Measurements from ENCODE around the gene OPRD1.
"Not testable (repeated sequence)": the region's sequence is repeated elsewhere in the genome, so short reads cannot be mapped to it uniquely, and the experiment has no call there.

OPRD1 gene

GRCh38 chr1:28796352-28797211 lies 15.4 kb upstream of the OPRD1 start:
- in situ Hi-C loops (cut with HindIII; ENCODE audit: low pct_ligation_motif_present, low pct_unique_long_range_greater_than_20kb, low sequenced_read_pairs), result no loop called here
- DNase-seq, result no peak

- no peak for DNase-seq
- in situ Hi-C loops (cut with HindIII; ENCODE audit: low pct_ligation_motif_present, low pct_unique_long_range_greater_than_20kb, low sequenced_read_pairs), result no loop called here
These were observed 11.6 kb upstream of the OPRD1 start for GRCh38 chr1:28800324-28800723.

GRCh38 chr1:28801461-28801860 lies 10.5 kb upstream of the OPRD1 start:
- DNase-seq, result no peak
- in situ Hi-C loops (cut with HindIII; ENCODE audit: low pct_ligation_motif_present, low pct_unique_long_range_greater_than_20kb, low sequenced_read_pairs), result no loop called here

GRCh38 chr1:28803051-28803450 lies 8.9 kb upstream of the OPRD1 start:
- DNase-seq, result no peak
- in situ Hi-C loops (cut with HindIII; ENCODE audit: low pct_ligation_motif_present, low pct_unique_long_range_greater_than_20kb, low sequenced_read_pairs), result no loop called here

- no peak for DNase-seq
- in situ Hi-C loops (cut with HindIII; ENCODE audit: low pct_ligation_motif_present, low pct_unique_long_range_greater_than_20kb, low sequenced_read_pairs), result no loop called here
These were observed 8.3 kb upstream of the OPRD1 start for GRCh38 chr1:28803662-28804061.

- in situ Hi-C loops (cut with HindIII; ENCODE audit: low pct_ligation_motif_present, low pct_unique_long_range_greater_than_20kb, low sequenced_read_pairs), result no loop called here
- no peak for DNase-seq
These were observed 7.9 kb upstream of the OPRD1 start for GRCh38 chr1:28804071-28804470.

GRCh38 chr1:28807046-28807445 lies 4.9 kb upstream of the OPRD1 start:
- in situ Hi-C loops (cut with HindIII; ENCODE audit: low pct_ligation_motif_present, low pct_unique_long_range_greater_than_20kb, low sequenced_read_pairs), result no loop called here
- no peak for DNase-seq

GRCh38 chr1:28807986-28808385 lies 4.0 kb upstream of the OPRD1 start:
- in situ Hi-C loops (cut with HindIII; ENCODE audit: low pct_ligation_motif_present, low pct_unique_long_range_greater_than_20kb, low sequenced_read_pairs), result no loop called here
- DNase-seq, result no peak

GRCh38 chr1:28811369-28811765 lies 603 bp upstream of the OPRD1 start:
- DNase-seq, result no peak
- in situ Hi-C loops (cut with HindIII; ENCODE audit: low pct_ligation_motif_present, low pct_unique_long_range_greater_than_20kb, low sequenced_read_pairs), result no loop called here

GRCh38 chr1:28812669-28813468 lies 899 bp downstream of the OPRD1 start:
- in situ Hi-C loops (cut with HindIII; ENCODE audit: low pct_ligation_motif_present, low pct_unique_long_range_greater_than_20kb, low sequenced_read_pairs), result no loop called here
- no peak for DNase-seq

- DNase-seq, result no peak
- in situ Hi-C loops (cut with HindIII; ENCODE audit: low pct_ligation_motif_present, low pct_unique_long_range_greater_than_20kb, low sequenced_read_pairs), result no loop called here
These were observed 2.0 kb downstream of the OPRD1 start for GRCh38 chr1:28813931-28814465.

- no peak for DNase-seq
- in situ Hi-C loops (cut with HindIII; ENCODE audit: low pct_ligation_motif_present, low pct_unique_long_range_greater_than_20kb, low sequenced_read_pairs), result no loop called here
These were observed 3.7 kb downstream of the OPRD1 start for GRCh38 chr1:28815533-28816185.

GRCh38 chr1:28817133-28817532 lies 5.2 kb downstream of the OPRD1 start:
- in situ Hi-C loops (cut with HindIII; ENCODE audit: low pct_ligation_motif_present, low pct_unique_long_range_greater_than_20kb, low sequenced_read_pairs), result no loop called here
- no peak for DNase-seq

GRCh38 chr1:28819020-28819419 lies 7.0 kb downstream of the OPRD1 start:
- no peak for DNase-seq
- in situ Hi-C loops (cut with HindIII; ENCODE audit: low pct_ligation_motif_present, low pct_unique_long_range_greater_than_20kb, low sequenced_read_pairs), result no loop called here

- in situ Hi-C loops (cut with HindIII; ENCODE audit: low pct_ligation_motif_present, low pct_unique_long_range_greater_than_20kb, low sequenced_read_pairs), result no loop called here
- no peak for DNase-seq
These were observed 10.8 kb downstream of the OPRD1 start for GRCh38 chr1:28822799-28823198.

- in situ Hi-C loops (cut with HindIII; ENCODE audit: low pct_ligation_motif_present, low pct_unique_long_range_greater_than_20kb, low sequenced_read_pairs); DNase-seq: not testable (repeated sequence)
These were observed 12.1 kb downstream of the OPRD1 start for GRCh38 chr1:28824061-28824460.

- in situ Hi-C loops (cut with HindIII; ENCODE audit: low pct_ligation_motif_present, low pct_unique_long_range_greater_than_20kb, low sequenced_read_pairs); DNase-seq: not testable (repeated sequence)
These were observed 16.4 kb downstream of the OPRD1 start for GRCh38 chr1:28828227-28828858.

- in situ Hi-C loops (cut with HindIII; ENCODE audit: low pct_ligation_motif_present, low pct_unique_long_range_greater_than_20kb, low sequenced_read_pairs), result no loop called here
- no peak for DNase-seq
These were observed 18.8 kb downstream of the OPRD1 start for GRCh38 chr1:28830814-28831213.

GRCh38 chr1:28832966-28833365 lies 21.0 kb downstream of the OPRD1 start:
- in situ Hi-C loops (cut with HindIII; ENCODE audit: low pct_ligation_motif_present, low pct_unique_long_range_greater_than_20kb, low sequenced_read_pairs), result no loop called here
- DNase-seq, result no peak

Measured in ACHN (cell line).